Measurements from ENCODE around the gene HOMER3.

Gene HOMER3

GRCh38 chr19:18900700-18901481, 40.1 kb downstream of the HOMER3 start:
- no peak for DNase-seq (ENCODE audit: low read depth)

GRCh38 chr19:18899624-18900560, 41.1 kb downstream of the HOMER3 start:
- no peak for DNase-seq (ENCODE audit: low read depth)

- no peak for DNase-seq (ENCODE audit: low read depth)
Observed at GRCh38 chr19:18898607-18899408, 42.2 kb downstream of the HOMER3 start.

GRCh38 chr19:18898081-18898606, 42.9 kb downstream of the HOMER3 start:
- no peak for DNase-seq (ENCODE audit: low read depth)

GRCh38 chr19:18897094-18898029, 43.7 kb downstream of the HOMER3 start:
- no peak for DNase-seq (ENCODE audit: low read depth)

GRCh38 chr19:18896421-18896841, 44.6 kb downstream of the HOMER3 start:
- no peak for DNase-seq (ENCODE audit: low read depth)

GRCh38 chr19:18895824-18896341, 45.1 kb downstream of the HOMER3 start, which contains the start of gene CERS1:
Gene CERS1 (minus strand): TSS chr19:18896158. CDS start chr19:18896072, 86 bp downstream.
- no peak for DNase-seq (ENCODE audit: low read depth)

GRCh38 chr19:18895038-18895823, 45.8 kb downstream of the HOMER3 start:
- no peak for DNase-seq (ENCODE audit: low read depth)

- DNase-seq (ENCODE audit: low read depth) = no peak
Observed at GRCh38 chr19:18894254-18895037, 46.6 kb downstream of the HOMER3 start.

- DNase-seq (ENCODE audit: low read depth) = no peak
Observed at GRCh38 chr19:18893587-18894253, 47.3 kb downstream of the HOMER3 start.

- DNase-seq (ENCODE audit: low read depth) = no peak
Observed at GRCh38 chr19:18889949-18890745, 50.9 kb downstream of the HOMER3 start.

- no peak for DNase-seq (ENCODE audit: low read depth)
Observed at GRCh38 chr19:18886972-18887371, 54.0 kb downstream of the HOMER3 start.

GRCh38 chr19:18883526-18884304, 57.3 kb downstream of the HOMER3 start:
- no peak for DNase-seq (ENCODE audit: low read depth)

- no peak for DNase-seq (ENCODE audit: low read depth)
Observed at GRCh38 chr19:18881491-18881890, 59.5 kb downstream of the HOMER3 start.

GRCh38 chr19:18879579-18880373, 61.2 kb downstream of the HOMER3 start:
- no peak for DNase-seq (ENCODE audit: low read depth)

Data from stimulated activated CD8-positive, alpha-beta memory T cell treated with anti-CD3 and anti-CD28 coated beads, Interleukin-15, amount 100 ng/mL, for 24 hours (primary cell).